Stimulated activated CD8-positive, alpha-beta memory T cell treated with anti-CD3 and anti-CD28 coated beads, Interleukin-15, amount 100 ng/mL, for 48 hours (primary cell): ENCODE measurements around the gene PPP2R2D.
"Not testable (repeated sequence)": the region's sequence is repeated elsewhere in the genome, so short reads cannot be mapped to it uniquely, and the experiment has no call there.

Experiments used
- DNase-seq, 2 donors: peaks; one replicate each; pipeline ENCODE4 v3.0.0-alpha.2; 2020; ENCODE audit warnings: low read depth in 2 of 2

The PPP2R2D gene

DNA sequence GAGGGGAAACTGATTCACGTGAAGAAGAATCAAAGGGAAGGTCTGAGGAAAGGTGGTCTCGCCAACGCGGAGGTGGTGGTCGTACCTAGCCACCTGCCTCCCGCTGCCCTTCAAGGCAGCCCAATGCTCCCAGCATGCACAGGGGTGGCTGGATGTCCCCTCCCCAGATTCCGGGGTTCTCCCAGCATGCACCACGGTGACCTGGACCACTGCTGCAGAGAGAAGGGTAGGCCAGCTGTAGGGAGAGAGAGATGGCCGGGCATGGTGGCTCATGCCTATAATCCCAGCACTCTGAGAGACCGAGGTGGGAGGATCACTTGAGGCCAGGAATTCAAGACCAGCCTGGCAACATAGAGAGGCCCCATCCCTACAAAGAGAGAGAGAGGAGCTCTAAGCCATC, 32.4 kb upstream of the PPP2R2D start:
- no peak for DNase-seq

DNA sequence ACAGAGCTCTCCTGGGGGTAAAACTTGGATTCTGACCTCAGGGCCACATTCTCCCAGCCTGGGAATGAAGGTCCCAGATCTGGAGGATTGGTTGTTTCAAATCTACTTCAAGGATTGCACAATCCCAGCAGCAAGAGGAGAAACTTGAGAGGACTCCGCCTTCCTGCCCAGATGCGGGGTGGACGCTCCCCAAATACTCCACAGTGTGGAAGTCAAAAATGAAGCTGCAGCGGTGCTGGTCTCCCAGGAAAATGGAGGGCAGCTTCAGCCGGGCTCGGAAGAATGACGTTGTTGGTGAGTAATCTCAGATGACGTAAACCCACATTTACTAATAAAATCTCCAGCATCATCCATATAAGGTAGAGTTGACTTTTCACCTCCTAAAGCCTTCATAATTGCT, 31.5 kb upstream of the PPP2R2D start:
- no peak for DNase-seq

DNA sequence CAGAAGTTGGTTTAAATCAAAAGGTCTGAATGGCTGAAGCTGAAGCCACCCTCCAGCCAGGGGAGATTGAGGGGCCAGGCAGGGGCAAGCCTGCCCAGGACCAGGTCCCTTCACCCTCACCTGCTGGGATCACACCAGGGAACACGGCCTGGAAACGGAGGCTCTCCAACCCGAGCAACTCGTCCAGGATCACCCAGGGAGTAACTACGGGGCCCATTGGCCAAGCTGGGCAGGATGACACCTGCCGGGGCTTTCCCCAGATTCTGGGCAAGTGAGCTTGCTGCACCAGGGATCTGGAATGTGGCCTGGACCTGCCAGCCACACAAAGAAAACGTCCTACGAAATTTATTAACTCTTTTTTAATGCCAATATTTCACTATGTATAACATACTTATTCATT, 30.4 kb upstream of the PPP2R2D start:
- no peak for DNase-seq

DNA sequence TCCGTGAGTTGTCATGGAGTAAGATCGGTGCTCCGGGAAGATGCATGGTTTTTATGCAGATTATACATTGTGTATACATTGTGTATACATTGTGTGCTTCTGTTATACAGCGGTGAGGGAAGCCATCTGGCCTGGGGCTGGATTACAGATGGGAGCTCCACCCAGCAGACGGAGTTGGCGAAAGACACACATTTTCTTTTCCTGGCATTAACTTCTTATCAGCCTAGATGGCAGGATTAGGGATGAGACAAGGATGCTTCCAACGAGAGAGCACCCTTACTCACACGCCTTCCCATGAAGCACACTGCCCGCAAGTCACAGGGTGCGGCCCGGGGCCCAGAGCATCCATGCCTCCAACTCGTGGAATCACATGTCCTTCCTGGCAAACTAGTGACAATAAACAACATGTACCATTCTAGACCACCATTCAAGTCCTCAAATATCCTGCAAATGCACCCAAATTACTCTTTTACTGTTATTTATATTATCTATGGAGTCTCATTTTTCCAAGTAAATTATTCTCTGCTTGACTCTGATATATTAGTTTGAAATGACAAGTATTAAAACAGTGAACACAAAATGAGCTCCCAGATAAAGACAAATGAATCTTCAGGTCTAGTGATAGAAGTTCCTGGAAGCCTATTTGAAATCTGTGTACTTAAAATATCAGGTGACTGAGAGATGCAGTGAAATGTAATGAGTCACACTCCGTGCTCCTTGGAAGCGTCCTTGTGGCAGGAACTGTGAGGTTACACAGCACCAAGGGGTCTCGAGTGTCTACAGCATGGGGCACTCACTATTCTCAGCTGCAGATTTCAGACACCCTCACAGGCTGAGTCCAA, 29.8 kb upstream of the PPP2R2D start:
- no peak for DNase-seq

DNA sequence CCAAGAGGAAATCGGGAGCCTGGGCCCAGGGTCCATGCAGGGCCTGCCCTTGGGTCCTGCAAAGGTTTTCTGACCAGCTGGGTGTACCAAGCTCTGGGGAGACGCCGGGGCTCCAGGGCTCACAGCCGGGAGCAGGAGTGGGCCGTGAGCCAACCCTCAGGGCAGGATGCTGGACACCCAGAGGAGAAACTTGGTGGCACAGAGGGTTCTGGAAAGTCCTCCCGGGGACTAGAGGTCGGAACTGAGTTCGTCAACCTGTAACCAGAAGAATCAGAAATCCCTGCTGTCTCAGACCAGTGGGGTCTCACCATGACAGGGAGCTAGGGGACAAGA, 29.2 kb upstream of the PPP2R2D start:
- DNase-seq, result no peak

DNA sequence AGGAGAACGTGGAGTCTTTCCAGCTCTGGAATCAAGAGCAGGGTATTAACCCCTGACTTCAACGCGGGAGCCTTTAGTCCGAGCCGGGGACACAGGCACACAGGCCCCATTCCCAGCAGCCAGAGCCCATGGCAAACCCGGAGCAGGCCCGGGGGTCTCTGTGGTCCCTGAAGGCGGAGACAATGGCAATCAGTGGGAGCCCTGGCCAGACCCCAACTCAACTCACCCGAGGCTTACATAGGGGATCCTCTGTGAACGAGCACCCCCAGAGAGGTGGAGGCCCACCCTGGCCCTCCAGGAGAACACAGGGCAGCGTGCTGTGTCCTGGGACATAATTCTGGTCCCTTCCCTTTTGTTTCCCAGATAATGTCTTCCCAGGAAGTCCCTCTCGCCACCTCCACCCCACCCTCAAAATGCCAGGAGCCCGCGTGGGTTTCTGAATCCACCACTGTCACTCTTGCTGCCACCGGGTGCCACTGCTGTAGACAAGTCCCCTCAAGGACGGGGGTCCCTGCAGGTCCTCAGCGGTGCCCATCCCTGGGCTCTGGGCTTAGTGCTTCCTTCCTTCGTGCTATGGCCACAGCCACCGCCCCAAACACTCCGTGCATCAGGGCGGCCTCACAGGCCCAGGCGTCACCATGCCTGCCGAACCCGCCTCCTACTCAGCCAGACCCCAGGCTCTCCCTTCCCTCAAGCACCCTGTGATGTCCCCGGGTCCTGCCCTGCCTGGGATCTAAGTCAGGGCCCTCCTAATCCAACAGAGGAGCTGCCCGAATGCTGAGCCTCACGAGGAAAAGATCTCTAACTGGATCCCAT, 28.6 kb upstream of the PPP2R2D start:
- no peak for DNase-seq

DNA sequence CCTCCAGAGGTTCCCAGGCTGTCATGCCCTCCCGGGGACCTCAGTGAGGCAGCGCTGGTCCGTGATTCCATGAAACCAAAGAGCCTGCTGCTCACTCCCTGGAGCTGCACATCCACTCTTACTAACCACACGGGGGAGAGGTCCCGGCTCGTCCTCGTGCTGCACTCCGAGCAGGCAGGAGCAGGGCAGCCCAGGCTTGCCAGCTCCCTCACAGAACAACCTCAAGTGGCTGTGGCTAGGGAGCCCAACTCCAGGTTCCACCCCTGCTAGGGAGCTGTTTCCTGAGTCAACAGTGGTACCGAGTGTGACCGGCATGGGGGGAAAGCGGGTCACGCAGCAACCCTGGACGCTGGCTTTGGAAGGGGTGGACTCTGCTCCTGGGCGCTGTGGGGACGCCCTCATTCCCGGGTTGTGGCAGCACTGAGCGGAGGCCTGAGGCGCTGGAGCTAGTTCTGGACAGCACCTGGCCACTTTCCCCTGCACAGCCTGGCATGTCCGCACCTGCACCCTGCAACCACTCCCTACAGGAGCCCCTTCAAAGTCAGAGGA, 27.9 kb upstream of the PPP2R2D start:
- DNase-seq, result no peak

DNA sequence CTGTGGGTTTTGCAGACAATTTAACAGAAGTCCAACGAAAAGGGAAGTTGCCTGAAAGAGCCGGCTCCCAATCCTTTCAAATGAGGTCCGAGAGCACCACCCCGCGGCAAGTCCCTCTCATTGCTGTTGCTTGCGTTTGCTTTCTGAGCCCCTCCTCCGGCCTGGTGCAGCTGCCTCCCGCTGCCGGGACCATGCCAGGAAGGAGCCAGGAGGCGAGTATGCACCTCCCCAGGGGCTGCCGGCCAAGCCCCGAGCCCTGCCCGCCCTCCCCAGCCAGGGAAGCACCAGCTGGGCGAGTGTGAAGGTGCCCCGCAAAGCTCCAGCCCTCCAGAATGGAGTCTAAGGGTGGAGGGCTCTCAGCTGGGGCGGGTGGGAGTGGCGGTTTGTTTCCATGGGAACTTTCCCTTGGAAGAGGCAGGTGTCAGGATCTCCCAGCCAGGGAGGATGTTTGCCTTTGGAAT, 25.8 kb upstream of the PPP2R2D start:
- peak; percentile 37 to 42 for DNase-seq

DNA sequence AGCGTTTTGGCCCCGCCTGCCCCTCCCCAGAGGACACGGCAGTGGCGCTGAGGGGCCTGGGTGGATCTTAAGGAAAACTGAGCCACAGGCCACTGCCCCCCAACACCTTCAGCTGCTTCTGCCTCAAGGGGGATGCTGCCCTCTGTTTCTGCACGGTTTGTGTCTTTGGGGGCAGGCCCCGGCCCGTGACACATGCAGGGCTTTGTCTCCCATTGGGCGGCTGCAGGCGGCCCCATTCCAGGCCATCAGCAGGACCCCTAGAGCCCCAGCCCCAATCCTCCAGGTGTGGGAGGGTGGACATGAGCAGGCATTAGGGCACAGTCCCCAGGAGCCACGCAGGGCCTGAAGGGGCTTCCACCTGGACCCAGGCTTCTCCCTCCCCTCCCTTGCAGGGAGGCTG, 25.3 kb upstream of the PPP2R2D start:
- DNase-seq, result no peak

DNA sequence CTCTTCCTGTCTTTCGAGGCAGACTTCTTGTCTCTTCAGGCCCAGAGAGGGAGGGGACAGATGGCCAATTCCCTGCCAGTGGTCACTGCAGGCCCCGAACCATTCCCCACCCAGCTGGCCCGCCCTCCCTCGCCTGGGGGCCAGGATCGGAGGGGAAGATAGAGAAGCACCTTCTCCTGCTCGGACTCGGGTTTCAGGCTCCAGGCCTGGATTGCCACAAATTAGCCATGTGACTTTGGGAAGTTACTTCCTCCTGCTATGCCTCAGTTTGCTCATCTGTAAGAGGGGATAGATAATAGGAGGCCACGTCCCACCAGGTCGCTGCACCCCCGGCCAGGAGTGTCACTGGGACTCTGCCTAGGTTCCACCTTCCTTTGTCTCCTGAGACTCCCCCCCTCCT, 24.8 kb upstream of the PPP2R2D start:
- no peak for DNase-seq

DNA sequence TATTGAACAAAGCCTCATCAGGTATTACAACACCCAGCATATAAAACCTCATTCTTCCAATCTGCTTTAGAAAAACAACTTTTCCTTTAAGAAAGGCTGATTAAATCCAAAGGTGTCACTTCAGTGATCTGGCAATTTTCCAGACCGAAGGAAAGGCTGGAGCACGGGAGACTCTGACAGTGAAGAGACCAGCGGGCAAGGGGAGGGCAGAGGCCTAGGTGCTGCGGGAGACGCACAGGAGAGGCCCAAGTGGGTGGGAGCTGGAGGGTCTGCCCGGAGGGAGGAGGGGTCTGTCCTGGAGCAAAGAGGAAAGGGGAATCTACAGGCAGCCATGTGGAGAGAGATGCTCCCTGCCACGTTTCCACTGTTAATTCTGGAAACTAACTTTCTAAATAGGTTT, 24.3 kb upstream of the PPP2R2D start:
- no peak for DNase-seq

DNA sequence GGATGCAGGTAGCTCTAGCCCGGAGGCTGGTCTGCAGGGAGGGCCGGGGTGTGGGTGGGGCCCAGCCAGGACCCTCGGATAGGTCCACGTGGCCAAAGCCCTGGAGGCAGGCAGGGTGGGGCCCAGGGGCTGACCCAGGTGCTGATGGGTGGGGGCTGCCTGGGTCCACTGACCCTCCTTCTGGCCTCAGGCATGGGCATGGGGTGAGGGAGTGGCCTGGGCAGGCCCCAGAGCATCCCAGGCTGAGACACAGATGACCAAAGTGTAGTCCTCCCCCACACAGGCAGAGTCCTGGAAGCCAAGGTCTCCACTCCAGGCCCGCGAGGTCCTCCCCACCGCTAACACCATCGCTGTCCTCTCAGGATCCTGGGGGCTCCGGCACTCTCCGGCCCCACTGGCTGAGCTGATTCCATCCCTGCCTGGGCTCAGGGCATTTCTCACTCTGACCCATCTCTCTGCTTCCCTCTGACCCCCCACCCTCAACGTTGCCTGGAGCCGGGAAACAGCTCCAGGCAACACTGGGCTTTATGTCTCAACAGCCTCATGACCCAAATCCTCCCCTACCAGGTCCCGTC, 20.7 kb upstream of the PPP2R2D start:
- no peak for DNase-seq

DNA sequence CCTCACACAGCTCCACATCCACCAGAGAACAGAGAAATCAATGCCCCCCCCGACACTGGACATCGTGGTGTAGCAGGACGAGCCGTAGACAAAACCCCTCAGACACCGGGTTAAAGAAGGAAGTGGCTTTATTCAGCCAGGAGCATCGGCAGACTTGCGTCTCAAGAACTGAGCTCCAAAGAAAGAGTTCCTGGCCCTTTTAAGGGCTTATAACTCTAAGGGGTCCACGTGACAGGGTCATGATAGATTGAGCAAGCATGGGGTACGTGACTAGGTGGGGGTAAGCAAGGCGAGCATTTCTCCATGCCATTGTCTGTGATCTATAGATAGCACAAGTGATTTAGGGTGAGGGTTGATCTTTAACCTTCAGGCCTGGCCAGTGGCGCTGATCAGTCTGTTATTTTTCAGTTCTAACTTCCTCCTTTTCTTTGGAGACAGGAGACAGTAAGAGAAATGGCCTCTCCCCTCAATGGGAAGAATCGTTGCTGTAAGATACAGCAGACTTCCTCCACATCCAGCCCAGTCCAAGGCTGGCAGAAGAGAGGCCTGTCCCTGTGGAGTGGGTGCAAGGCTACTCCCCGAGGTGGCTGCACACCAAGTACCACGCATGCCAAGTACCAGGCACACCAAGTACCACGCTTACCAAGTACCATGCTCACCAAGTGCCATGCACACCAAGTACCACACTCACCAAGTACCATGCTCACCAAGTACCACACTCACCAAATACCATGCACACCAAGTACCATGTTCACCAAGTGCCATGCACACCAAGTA, 19.5 kb upstream of the PPP2R2D start:
- no peak for DNase-seq

DNA sequence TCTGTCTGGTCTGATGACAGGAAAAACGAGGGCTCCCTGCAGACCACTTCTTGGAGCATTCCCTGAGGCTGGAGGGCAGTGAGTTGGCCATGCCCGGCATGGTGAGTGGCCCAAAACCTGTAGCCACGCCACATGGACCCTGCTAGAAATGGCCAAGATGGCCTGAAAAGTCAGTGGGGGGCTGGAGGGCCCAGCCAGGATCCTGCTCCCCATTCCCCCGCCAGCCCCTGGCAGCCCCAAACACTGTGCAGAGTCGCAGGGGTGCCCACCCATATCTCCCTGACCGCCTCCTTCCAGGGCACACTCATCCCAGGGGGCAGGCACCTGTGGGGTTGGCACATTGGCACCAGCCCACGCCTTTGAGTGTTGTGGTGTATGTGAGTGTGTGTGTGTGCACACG, 18.7 kb upstream of the PPP2R2D start:
- no peak for DNase-seq

DNA sequence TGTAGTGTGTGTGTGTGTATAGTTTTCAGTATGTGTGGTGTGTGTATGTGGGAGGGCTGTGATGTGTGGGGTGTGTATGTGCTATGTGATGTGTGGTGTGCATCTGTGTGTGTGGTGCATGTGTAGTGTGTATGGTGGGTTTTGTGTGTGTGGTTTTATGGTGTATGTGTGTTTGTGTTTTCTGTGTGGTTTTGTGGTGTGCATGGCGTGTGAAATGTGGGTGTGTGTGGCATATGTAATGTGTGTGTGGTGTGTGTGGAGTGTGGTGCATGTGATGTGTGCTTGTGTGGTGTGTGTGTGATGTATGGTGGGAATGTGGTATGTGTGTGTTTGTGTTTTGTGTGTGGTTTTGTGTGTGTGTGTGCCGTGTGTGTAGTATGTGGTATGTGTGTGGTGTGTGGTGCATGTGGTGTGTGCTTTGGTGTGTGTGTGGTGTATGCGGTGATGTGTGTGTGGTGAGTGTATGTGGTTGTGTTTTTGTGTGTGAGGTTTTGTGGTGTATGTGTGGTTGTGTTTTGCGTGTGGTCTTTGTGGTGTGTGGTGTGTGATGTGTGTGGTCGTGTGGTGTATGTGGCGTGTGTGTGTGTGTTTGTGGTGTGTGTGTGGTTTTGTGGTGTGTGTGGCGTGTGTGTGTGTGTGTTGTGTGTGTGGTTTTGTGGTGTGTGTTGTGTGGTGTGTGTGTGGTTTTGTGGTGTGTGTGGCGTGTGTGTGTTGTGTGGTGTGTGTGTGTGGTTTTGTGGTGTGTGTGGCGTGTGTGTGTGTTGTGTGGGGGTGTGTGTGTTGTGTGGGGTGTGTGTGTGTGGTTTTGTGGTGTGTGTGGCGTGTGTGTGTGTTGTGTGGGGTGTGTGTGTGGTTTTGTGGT, 18.0 kb upstream of the PPP2R2D start:
- no peak for DNase-seq

DNA sequence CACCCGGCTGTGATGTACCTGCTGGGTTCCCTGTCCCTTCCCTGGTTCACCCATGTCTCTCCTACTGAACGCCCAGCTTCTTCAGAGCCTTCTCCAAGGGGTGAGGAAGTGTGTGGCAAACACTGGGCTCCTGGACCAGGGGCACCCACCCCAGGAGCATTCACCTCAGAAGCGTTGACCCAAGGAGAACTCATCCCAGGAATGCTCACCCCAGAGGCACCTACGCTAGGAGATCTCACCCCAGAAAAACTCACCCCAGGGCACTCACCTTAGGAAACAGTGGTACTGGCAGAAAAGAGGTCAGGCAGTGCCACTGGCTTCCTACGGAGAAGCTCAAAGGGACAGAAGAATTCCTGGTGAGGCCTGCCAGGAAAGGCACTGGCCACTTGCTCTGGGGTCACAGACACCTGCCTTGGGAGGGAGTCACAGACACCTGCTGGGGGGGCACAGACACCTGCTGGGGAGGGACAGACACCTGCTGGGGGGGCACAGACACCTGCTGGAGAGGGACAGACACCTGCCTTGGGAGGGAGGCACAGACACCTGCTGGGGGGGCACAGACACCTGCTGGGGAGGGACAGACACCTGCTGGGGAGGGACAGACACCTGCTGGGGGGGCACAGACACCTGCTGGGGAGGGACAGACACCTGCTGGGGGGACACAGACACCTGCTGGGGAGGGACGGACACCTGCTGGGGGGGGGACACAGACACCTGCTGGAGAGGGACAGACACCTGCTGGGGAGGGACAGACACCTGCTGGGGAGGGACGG, 17.0 kb upstream of the PPP2R2D start:
- not testable (repeated sequence) for DNase-seq

DNA sequence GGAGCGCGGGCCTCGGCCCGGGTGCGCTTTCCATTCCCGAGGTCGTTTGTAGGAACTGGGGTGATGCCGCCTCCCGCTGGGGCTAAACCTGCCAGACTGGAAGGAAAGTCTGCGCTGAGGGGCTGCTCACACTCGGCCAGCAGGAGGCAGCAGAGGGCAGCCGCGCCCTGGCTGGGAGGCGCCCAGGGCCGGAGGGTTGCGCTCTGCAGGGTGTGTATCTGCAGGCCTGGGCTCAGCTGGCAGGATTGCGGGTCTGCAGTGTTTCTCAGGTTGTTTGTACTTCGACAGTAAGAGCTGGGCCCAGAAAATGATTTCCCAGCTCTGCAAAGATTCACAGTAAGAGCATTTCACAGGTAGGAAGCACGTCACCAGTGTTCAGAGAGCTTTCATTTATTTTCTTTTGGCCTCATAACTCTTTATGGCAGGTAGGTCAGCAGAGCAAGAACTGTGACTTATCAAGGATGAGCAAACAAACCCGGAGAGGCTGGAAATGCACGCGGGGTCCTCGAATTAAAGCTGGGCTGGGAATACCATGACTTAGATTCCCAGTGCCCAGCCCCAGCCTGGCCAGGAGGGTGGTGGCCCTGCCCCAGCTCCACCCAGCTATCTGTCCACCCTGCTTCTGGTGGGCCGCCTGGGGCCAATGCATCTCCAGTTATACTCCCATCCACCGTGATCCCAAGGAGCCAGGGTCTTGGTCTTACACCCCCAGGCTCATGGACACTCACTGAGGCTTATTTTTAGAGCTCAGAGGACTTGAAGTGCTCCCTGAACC, 15.2 kb upstream of the PPP2R2D start:
- peak; percentile 61 to 62 for DNase-seq

DNA sequence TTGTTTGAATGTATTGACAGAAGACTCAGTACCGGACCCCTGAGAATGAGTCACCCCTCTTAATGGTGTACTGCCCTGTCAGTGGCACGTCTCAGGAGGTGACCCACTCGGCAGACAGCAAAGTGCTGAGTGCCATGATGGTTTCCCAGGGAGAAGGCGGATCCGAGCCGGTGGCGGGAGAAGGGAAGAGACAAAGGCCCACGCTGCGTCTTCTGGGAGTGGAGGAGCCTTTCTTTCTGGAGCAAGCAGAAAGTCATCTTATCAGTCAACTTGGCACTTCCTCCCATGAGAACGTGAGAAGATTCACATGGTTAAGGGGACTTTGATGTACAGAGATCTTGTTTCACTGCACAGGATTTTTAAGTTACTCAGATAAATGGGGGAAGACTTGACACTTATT, 14.6 kb upstream of the PPP2R2D start:
- no peak for DNase-seq

DNA sequence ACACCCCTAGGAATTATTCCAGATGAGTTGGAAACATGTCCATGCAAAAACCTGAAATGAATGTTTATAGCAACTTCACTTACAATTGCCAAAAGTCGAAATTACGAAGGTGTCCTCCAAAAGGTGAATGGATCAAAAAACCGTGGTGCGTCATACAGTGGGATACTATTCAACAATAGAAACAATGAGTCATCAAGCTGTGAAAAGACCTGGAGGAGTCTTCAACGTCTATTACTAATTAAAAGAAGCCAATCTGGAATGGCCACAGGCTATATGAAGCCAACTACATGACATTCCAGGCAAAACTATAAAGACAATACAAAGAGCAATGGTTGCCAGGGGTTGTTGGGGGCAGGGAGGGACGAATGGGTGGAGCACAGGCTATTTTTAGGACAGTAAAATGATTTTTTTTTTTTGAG, 12.6 kb upstream of the PPP2R2D start:
- no peak for DNase-seq
